ENCODE measurements around the gene CCL19. TPM values are rescaled to one million over a fixed set of nuclear protein-coding genes. Genes with fewer than 3 reads are reported as not detected.
A peak's percentile ranks its signal among the peaks of the same experiment; 100 is the strongest.

Gene CCL19
- total RNA-seq, 1 donor from 2014 or later: not detected

DNA sequence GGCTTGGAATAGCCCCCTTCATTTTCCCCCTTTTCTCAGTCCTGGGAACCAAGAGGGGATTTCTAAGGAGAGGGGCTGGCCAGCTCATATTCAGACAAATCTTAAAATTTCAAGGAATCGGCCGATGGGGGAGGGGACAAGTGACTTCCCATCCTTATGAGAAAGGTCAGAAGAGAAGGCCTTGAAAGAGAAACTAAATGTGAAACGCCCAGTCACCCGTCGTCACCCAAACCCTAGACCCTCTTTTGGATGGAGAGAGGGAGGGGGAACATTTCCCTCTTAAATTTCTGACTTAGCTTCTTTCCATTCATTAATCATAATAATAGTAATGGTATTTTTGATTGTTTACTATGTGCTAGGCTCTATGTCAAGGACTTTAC, 850 bp upstream of the CCL19 start:
- TF ChIP-seq, protein P1, sequence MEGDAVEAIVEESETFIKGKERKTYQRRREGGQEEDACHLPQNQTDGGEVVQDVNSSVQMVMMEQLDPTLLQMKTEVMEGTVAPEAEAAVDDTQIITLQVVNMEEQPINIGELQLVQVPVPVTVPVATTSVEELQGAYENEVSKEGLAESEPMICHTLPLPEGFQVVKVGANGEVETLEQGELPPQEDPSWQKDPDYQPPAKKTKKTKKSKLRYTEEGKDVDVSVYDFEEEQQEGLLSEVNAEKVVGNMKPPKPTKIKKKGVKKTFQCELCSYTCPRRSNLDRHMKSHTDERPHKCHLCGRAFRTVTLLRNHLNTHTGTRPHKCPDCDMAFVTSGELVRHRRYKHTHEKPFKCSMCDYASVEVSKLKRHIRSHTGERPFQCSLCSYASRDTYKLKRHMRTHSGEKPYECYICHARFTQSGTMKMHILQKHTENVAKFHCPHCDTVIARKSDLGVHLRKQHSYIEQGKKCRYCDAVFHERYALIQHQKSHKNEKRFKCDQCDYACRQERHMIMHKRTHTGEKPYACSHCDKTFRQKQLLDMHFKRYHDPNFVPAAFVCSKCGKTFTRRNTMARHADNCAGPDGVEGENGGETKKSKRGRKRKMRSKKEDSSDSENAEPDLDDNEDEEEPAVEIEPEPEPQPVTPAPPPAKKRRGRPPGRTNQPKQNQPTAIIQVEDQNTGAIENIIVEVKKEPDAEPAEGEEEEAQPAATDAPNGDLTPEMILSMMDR (IDR thresholded peaks at IDR 0.05): no peak
- no peak overlapping the region for H3K4me3 Mint-ChIP-seq (ENCODE audit: unreplicated experiment)

DNA sequence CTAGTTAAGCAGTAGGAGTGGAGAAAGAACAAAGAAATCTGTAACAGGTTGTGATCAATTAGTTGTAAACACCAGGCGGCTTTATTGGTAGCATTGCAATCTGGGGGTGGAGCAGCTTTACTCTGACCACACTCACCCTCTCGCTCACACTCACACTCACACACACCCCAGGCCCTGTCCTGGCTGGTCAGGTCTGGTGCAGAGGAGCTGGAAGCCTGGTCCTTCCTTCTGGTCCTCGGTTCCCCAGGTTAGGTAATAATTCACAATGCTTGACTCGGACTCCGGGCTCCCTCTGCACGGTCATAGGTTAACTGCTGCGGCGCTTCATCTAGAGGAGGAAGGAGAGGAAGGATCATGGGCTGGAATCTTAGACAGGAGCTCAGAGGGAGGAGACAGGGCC, 1.6 kb downstream of the CCL19 start:
- H3K27ac Mint-ChIP-seq (ENCODE audit: unreplicated experiment): no peak overlapping the region
- no peaks in the 10 kb centered on the region for H3K9me3 Mint-ChIP-seq (ENCODE audit: low read depth)
- TF ChIP-seq, protein P1 (IDR thresholded peaks at IDR 0.05): no peak
- H3K36me3 Mint-ChIP-seq (ENCODE audit: low read depth): peaks cover 4% of the 10 kb centered on the region
- no peaks in the 10 kb centered on the region for H3K4me1 Mint-ChIP-seq (ENCODE audit: low read depth)
- H3K27me3 Mint-ChIP-seq (ENCODE audit: low read depth): no peaks in the 10 kb centered on the region
- peak; percentile 50 for DNase-seq (ENCODE audit: low spot score)
- no peak overlapping the region for H3K4me3 Mint-ChIP-seq (ENCODE audit: unreplicated experiment)

More for the DNA sequence above, 850 bp upstream of the CCL19 start:
- H3K36me3 Mint-ChIP-seq (ENCODE audit: low read depth): peaks cover 3% of the 10 kb centered on the region
- no peaks in the 10 kb centered on the region for H3K27me3 Mint-ChIP-seq (ENCODE audit: low read depth)
- H3K27ac Mint-ChIP-seq (ENCODE audit: unreplicated experiment): no peak overlapping the region
- H3K4me1 Mint-ChIP-seq (ENCODE audit: low read depth): no peaks in the 10 kb centered on the region
- H3K9me3 Mint-ChIP-seq (ENCODE audit: low read depth): no peaks in the 10 kb centered on the region
- DNase-seq (ENCODE audit: low spot score): peak; percentile 10

DNA sequence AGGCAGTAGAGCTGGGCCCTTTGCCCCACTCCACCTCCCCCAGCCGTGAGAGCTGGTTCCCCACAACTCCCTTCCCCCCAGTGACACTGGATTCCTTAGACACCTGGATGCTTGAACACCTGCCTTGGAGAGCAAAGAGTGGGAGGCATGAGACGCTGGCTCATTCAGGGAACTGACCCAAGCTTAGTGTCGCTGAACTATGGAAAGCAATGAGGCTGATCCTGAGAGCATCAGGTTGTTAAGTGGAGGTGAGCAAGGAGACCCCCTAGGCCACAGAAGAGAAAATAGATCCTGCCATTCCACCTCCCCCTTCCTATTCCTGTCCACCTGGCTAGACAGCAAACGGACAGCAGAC, 2.0 kb downstream of the CCL19 start:
- Mint-ChIP-seq H3K27ac (ENCODE audit: unreplicated experiment) (no peak overlapping the region), H3K4me1 (ENCODE audit: low read depth) (no peaks in the 10 kb centered on the region), H3K9me3 (ENCODE audit: low read depth) (no peaks in the 10 kb centered on the region), H3K4me3 (ENCODE audit: unreplicated experiment) (no peak overlapping the region), H3K27me3 (ENCODE audit: low read depth) (no peaks in the 10 kb centered on the region), H3K36me3 (ENCODE audit: low read depth) (peaks cover 4% of the 10 kb centered on the region)
- TF ChIP-seq, protein P1 (IDR thresholded peaks at IDR 0.05): no peak
- no peak for DNase-seq (ENCODE audit: low spot score)

DNA sequence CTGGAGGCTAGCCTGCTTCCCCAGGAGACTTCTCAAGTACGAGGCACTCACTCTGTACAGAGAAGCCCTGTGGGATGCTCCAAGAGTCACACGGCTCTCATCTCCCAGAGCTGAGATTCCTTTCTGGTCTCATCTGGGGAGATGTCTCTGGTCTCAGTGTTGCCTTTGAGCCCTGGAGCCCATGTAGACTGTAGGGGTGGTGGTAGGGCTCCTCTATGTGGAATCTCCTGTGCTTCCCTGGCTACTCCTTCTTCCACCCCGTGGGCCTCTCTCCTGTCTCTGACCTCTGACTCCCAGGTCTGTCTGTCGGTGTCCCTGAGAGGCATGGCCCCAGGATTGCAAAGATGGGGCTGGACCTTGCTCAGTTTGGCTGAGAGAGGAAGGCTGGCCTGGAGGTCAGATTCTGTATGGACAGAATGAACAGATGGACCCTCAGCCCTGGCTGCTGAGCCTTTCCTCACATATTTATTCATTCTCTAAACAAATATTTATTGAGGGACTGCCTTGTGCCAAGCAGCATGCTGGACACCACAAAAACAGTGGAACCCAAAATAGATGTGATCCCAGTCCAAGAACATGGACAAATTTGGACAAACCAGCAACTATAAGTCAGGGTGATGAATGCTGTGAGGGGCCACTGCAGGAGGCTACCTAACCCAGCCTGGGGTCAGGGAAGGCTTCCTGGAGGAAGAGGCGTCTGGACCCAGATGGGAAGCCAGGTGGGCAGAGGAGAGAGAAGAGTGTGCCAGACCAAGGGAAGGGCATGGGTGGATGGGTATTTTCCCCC, 2.6 kb downstream of the CCL19 start:
- Mint-ChIP-seq H3K4me1 (ENCODE audit: low read depth) (no peaks in the 10 kb centered on the region), H3K36me3 (ENCODE audit: low read depth) (peaks cover 3% of the 10 kb centered on the region), H3K9me3 (ENCODE audit: low read depth) (no peaks in the 10 kb centered on the region), H3K27ac (ENCODE audit: unreplicated experiment) (no peak overlapping the region), H3K27me3 (ENCODE audit: low read depth) (no peaks in the 10 kb centered on the region), H3K4me3 (ENCODE audit: unreplicated experiment) (no peak overlapping the region)
- TF ChIP-seq, protein P1 (IDR thresholded peaks at IDR 0.05): no peak
- DNase-seq (ENCODE audit: low spot score): peak; percentile 35

DNA sequence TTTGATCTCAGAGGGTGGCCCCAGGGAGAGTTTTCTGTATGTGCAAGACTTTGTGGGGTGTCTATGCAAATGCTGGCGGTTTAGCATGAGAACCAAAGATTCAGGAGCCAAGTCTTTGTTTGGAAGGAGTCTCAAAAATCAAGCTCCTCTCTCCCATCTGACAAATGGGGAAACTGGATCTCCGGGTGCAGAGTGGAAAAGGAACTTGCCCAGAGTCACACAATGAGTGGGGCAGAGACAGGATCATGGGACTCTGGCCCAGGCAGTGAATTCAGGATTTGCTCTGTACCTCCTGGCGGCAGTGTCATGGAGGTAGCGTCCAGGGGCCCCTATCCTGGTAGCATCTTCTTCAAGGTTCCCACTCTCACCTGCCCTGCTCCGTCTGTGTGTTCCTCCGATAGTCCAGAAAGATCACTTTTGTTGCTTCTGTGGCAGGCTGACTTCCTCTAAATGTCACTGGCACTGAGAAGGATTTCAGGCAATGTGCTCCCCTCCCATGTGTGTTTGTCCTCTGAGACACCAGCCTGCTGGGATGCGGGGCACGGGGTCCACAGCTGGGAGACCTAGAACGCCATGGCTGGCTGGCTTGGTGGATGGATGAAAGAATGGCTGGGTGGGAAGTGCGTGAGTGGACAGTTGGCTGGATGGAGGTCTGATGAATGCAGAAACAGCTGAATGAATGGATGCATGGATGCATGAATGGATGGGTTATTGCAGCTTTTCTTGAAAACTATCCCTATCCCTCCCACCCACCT, 3.6 kb downstream of the CCL19 start:
- H3K27ac Mint-ChIP-seq (ENCODE audit: unreplicated experiment): no peak overlapping the region
- DNase-seq (ENCODE audit: low spot score): peak; percentile 59
- H3K27me3 Mint-ChIP-seq (ENCODE audit: low read depth): no peaks in the 10 kb centered on the region
- no peaks in the 10 kb centered on the region for H3K9me3 Mint-ChIP-seq (ENCODE audit: low read depth)
- TF ChIP-seq, protein P1 (IDR thresholded peaks at IDR 0.05): no peak
- no peaks in the 10 kb centered on the region for H3K4me1 Mint-ChIP-seq (ENCODE audit: low read depth)
- H3K36me3 Mint-ChIP-seq (ENCODE audit: low read depth): peaks cover 2% of the 10 kb centered on the region
- H3K4me3 Mint-ChIP-seq (ENCODE audit: unreplicated experiment): no peak overlapping the region

Measured in chondrocyte (in vitro differentiated cells).